Left ventricle myocardium inferior (tissue), 1 donor: ENCODE results near the gene EIPR1. TPM values are rescaled to one million over a fixed set of nuclear protein-coding genes. Genes with fewer than 3 reads are reported as not detected.

Source experiments
- DNase-seq: peaks from one replicate; pipeline ENCODE4 v3.0.0-alpha.2; 2020
- H3K27ac ChIP-seq: fragments of 200-600 bp; replicated peaks from 2 replicates; pipeline ENCODE4 v1.8.0; 2021
- H3K27me3 ChIP-seq: fragments of 200-600 bp; 2 replicates; pipeline ENCODE4 v1.8.0; 2021; ENCODE audit warnings: low read depth
- H3K36me3 ChIP-seq: fragments of 200-600 bp; 2 replicates; pipeline ENCODE4 v1.8.0; 2021
- H3K4me1 ChIP-seq: fragments of 200-600 bp; 2 replicates; pipeline ENCODE4 v1.8.0; 2021
- H3K4me3 ChIP-seq: fragments of 200-600 bp; 2 replicates; pipeline ENCODE4 v1.8.0; 2021; ENCODE audit warnings: mild to moderate bottlenecking, moderate library complexity
- H3K9me3 ChIP-seq: fragments of 200-600 bp; replicated peaks from 2 replicates; pipeline ENCODE4 v1.8.0; 2021
- intact Hi-C: fragments of 100-400 bp; cut with micrococcal nuclease; formaldehyde crosslinking; loops from one replicate; pipeline ENCODE4 v1.11.0; 2022
- total RNA-seq: library from RNA; stranded (reverse); fragmentation: NEBNext Ultra II Directional; extraction: Animal tissue kit (Norgen Biotek cat#: 25700); gene quantifications from one replicate; pipeline ENCODE4 v1.2.1, GENCODE V29; 2021
- TF ChIP-seq, protein P1 (sequence below): fragments of 200-600 bp; IDR thresholded peaks from 2 replicates; pipeline ENCODE4 v1.8.0; 2021; ENCODE audit warnings: antibody characterized with exemption, mild to moderate bottlenecking, borderline replicate concordance
- donor health status: DM: no; HTN: yes; CAD: no; lungs with severe emphysema.

Gene EIPR1
- total RNA-seq, 1 donor from 2014 or later = 12.2 TPM

DNA sequence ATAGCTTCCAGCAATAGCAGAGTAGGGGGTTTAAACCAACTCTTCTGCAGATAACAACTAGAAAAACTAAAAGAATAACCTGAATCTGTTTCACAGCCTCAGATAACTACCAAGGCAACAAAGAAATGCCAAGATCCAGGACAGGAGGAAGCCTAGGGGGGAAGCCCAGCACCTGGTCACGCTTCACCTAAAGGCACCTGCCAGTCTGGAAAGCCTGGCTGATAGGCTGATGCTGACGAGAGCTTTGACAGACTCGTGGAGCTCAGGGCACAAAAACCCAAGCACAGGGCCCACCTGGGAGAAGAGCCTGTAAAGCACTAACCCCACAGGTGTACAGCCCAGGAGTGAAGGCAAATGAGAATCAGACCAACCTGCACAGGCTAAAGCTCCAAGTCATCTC, 22.6 kb downstream of the EIPR1 start:
- Histone ChIP-seq H3K36me3 (peaks cover 16% of the 10 kb centered on the region), H3K4me3 (no peak overlapping the region), H3K9me3 (no peaks in the 10 kb centered on the region), H3K4me1 (peaks cover 12% of the 10 kb centered on the region), H3K27ac (no peak overlapping the region), H3K27me3 (no peaks in the 10 kb centered on the region)
- TF ChIP-seq, protein P1, sequence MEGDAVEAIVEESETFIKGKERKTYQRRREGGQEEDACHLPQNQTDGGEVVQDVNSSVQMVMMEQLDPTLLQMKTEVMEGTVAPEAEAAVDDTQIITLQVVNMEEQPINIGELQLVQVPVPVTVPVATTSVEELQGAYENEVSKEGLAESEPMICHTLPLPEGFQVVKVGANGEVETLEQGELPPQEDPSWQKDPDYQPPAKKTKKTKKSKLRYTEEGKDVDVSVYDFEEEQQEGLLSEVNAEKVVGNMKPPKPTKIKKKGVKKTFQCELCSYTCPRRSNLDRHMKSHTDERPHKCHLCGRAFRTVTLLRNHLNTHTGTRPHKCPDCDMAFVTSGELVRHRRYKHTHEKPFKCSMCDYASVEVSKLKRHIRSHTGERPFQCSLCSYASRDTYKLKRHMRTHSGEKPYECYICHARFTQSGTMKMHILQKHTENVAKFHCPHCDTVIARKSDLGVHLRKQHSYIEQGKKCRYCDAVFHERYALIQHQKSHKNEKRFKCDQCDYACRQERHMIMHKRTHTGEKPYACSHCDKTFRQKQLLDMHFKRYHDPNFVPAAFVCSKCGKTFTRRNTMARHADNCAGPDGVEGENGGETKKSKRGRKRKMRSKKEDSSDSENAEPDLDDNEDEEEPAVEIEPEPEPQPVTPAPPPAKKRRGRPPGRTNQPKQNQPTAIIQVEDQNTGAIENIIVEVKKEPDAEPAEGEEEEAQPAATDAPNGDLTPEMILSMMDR = no peak
- intact Hi-C loops = no loop called here
- no peak for DNase-seq

DNA sequence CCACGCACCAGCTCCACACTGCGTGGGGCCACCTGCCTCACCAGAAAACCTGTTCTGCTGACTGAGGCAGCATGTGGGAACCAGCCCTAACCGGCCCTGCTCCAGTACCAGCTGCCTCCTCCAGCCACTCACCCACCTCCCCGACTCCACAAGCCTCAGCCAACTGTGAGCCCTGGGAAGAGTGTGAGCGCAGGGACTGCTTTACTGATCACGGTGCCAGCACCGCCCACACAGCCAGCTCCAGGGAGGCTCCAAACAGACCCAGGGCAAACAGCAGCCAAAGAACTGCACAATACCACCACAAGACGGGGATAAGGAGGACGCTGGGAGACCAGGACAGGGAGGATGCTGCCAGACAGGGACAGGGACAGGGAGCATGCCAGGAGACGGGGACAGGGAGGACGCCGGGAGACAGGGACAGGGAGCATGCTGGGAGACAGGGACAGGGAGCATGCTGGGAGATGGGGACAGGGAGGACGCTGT, 28.4 kb downstream of the EIPR1 start:
- H3K27me3 ChIP-seq = no peaks in the 10 kb centered on the region
- no peak overlapping the region for H3K27ac ChIP-seq
- TF ChIP-seq, protein P1 = no peak
- peaks cover 16% of the 10 kb centered on the region for H3K36me3 ChIP-seq
- no peak for DNase-seq
- H3K4me3 ChIP-seq = no peak overlapping the region
- intact Hi-C loops = no loop called here
- no peaks in the 10 kb centered on the region for H3K9me3 ChIP-seq
- H3K4me1 ChIP-seq = no peaks in the 10 kb centered on the region

DNA sequence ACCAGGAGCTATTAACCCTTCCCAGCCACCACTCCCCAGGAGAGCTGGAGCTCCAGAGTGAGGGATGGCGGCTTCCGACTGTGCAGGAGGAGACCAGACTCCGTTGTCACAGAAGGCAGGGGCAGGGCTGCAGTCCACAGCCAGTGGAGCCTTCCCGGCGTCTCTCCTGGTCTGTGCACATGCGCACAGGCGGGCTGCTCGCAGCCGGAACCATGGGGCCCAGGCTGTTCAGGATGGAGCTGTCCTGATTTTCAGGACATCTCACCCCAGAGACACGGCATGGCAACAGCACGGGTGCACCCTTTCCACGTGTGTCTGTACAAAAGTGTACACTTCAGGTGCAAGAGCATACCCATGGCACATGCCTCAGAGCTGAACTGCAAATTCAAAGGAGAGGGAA, 28.9 kb downstream of the EIPR1 start:
- intact Hi-C loops = no loop called here
- H3K27me3 ChIP-seq = no peaks in the 10 kb centered on the region
- H3K36me3 ChIP-seq = peaks cover 16% of the 10 kb centered on the region
- TF ChIP-seq, protein P1 = no peak
- DNase-seq = no peak
- no peaks in the 10 kb centered on the region for H3K9me3 ChIP-seq
- no peaks in the 10 kb centered on the region for H3K4me1 ChIP-seq
- H3K27ac ChIP-seq = no peak overlapping the region
- H3K4me3 ChIP-seq = no peak overlapping the region

DNA sequence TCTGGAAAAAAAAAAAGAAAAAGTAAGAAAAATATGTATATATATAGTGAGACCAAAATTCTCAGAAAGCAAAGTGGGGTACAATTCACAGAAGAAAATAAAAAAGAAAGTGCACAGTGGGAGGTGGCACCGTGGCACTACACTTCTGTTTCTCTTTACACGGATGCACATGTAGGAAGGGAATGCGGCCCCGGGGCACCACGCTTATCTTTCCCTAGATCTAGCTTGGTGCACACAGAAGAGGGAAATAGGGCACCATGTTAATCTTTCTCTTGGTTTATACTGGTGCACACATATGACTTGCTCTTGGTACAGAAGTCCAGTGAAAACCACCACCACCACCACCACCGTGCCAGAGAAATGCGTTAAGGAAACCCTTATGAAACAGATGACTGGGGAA, 32.0 kb downstream of the EIPR1 start:
- no peaks in the 10 kb centered on the region for H3K9me3 ChIP-seq
- H3K27me3 ChIP-seq = no peaks in the 10 kb centered on the region
- no peak overlapping the region for H3K4me3 ChIP-seq
- no peak for DNase-seq
- H3K27ac ChIP-seq = no peak overlapping the region
- intact Hi-C loops = no loop called here
- no peaks in the 10 kb centered on the region for H3K36me3 ChIP-seq
- TF ChIP-seq, protein P1 = no peak
- H3K4me1 ChIP-seq = no peaks in the 10 kb centered on the region

DNA sequence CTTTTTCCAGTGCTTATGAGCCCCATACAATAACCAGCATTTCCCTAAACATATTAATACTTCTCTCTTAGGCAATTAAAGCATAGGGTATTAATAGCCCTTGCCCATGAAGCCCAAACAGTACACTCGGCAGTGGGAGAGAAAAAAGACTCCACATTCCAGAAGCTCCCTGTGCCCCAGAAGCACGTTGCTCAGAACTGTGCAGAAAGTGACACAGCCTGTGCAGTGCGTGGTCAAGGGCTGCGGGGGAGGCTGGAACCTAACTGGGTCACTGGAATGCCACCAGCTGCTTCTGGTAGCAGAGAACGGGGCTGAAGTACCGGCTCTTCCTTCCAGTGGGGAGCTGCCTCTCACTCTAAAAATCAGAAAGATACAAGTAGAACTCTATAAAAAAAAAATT, 32.7 kb downstream of the EIPR1 start:
- intact Hi-C loops = no loop called here
- DNase-seq = no peak
- H3K27me3 ChIP-seq = no peaks in the 10 kb centered on the region
- no peak overlapping the region for H3K27ac ChIP-seq
- no peaks in the 10 kb centered on the region for H3K4me1 ChIP-seq
- TF ChIP-seq, protein P1 = no peak
- H3K9me3 ChIP-seq = no peaks in the 10 kb centered on the region
- H3K4me3 ChIP-seq = no peak overlapping the region
- no peaks in the 10 kb centered on the region for H3K36me3 ChIP-seq

DNA sequence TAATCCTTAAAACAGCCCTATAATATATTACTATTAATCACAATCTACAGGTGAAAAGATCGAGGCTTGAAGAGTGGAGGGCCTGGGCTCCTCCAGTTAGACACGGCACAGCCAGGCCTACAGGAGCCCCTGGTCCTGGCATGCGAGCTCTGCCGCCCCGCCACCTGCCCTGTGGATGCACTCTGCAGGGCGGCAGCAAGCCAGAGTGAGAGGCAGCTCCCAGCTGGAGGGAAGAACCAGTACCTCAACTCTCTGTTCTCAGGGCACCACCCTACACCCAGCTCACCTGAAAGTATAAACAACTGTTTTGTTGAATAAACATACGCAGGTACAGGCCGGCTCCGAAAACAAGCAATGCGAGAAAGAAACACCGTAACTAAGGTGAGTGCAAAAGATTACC, 34.6 kb downstream of the EIPR1 start:
- intact Hi-C loops = no loop called here
- H3K4me3 ChIP-seq = no peak overlapping the region
- DNase-seq = no peak
- H3K27ac ChIP-seq = no peak overlapping the region
- no peaks in the 10 kb centered on the region for H3K4me1 ChIP-seq
- no peaks in the 10 kb centered on the region for H3K27me3 ChIP-seq
- no peaks in the 10 kb centered on the region for H3K9me3 ChIP-seq
- TF ChIP-seq, protein P1 = no peak
- no peaks in the 10 kb centered on the region for H3K36me3 ChIP-seq
